GM12891 (cell line): Measurements from ENCODE around the gene DNMBP.

Source experiments
- POLR2A ChIP-seq: IDR thresholded peaks from 2 replicates; pipeline ENCODE4 v1.6.1; 2011; ENCODE audit warnings: low read depth, low read length, control low read depth
- POLR2AphosphoS5 ChIP-seq: IDR thresholded peaks from 2 replicates; pipeline ENCODE4 v1.6.1; 2011; ENCODE audit warnings: low read depth, low read length, control low read depth

GRCh38 chr10:99993701-99994689 lies 15.8 kb downstream of the DNMBP start:
- TF ChIP-seq POLR2AphosphoS5 (no peak), POLR2A (no peak)
